Endothelial cell of umbilical vein (primary cell): Measurements from ENCODE around the gene MEF2A. TPM values are rescaled to one million over a fixed set of nuclear protein-coding genes. Genes with fewer than 3 reads are reported as not detected.

ENCODE experiments used
- BruUV-seq: library from RNA; stranded (reverse); fragments of 400-500 nt; replicated peaks from 2 replicates; lab custom pipeline; 2021; lab: Mats Ljungman, UMichigan
- CTCF ChIA-PET: fragments of 300-600, 350-600 bp; sonication (Branson Sonifier 250); formaldehyde crosslinking; loops from one replicate; lab custom pipeline; 2021; ENCODE audit warnings: antibody characterized with exemption, inconsistent platforms; lab: Charles Lee
- POLR2A ChIA-PET: fragments of 300-600, 350-600 bp; sonication (Branson Sonifier 250); formaldehyde crosslinking; loops from one replicate; lab custom pipeline; 2021; ENCODE audit warnings: antibody characterized with exemption, inconsistent platforms; lab: Charles Lee
- DNase-seq: peaks from one replicate; pipeline ENCODE4 v3.0.0-alpha.2; 2011; ENCODE audit warnings: low read depth, low spot score
- FAIRE-seq: peaks from 2 replicates; lab custom pipeline; 2011; peaks lifted over from hg19 to GRCh38; lab: Jason Lieb, UNC
- H2AFZ ChIP-seq: 2 replicates; pipeline ENCODE4 v1.6.0; 2012; ENCODE audit warnings: low read depth, low read length, control low read depth, inconsistent platforms
- H3K27ac ChIP-seq: 2 replicates; pipeline ENCODE4 v1.5.1; 2011; ENCODE audit warnings: low read depth, mild to moderate bottlenecking, control low read depth, low read length, moderate library complexity; ENCODE audit not compliant: insufficient read depth
- H3K27me3 ChIP-seq, 2 experiments: 2 replicates each; pipeline versions ENCODE4 v1.6.0 to v1.6.1; 2011; ENCODE audit warnings: low read length in 2 of 2, mixed read lengths in 1 of 2; ENCODE audit not compliant: control insufficient read depth in 2 of 2, insufficient read depth in 2 of 2
- H3K36me3 ChIP-seq, 2 experiments: 2 replicates in 1 of 2; 3 replicates in 1 of 2; pipeline ENCODE4 v1.5.1; 2011; ENCODE audit warnings: low read length in 2 of 2, mild to moderate bottlenecking in 1 of 2, moderate library complexity in 1 of 2; ENCODE audit not compliant: control insufficient read depth in 2 of 2, insufficient read depth in 2 of 2; ENCODE audit errors: extremely low read depth in 1 of 2
- H3K4me1 ChIP-seq: 3 replicates; pipeline ENCODE4 v1.5.1; 2011; ENCODE audit warnings: mild to moderate bottlenecking, low read length; ENCODE audit not compliant: control insufficient read depth, insufficient read depth; ENCODE audit errors: extremely low read depth
- H3K4me2 ChIP-seq: 2 replicates; pipeline ENCODE4 v1.6.1; 2011; ENCODE audit warnings: low read length, control low read depth, mixed read lengths; ENCODE audit not compliant: insufficient read depth
- H3K4me3 ChIP-seq, 3 experiments: fragments of 200-600 bp in 1 of 3; sonication (generic), shearing (Covaris generic) in 1 of 3; replicated peaks in 1 of 3; 2 replicates each; pipeline ENCODE4 v1.5.1; 2011 to 2016; ENCODE audit warnings: control low read depth in 3 of 3, low read length in 3 of 3, mild to moderate bottlenecking in 2 of 3, inconsistent platforms in 1 of 3, low read depth in 1 of 3, moderate library complexity in 1 of 3; ENCODE audit not compliant: insufficient read depth in 1 of 3
- H3K79me2 ChIP-seq: 2 replicates; pipeline ENCODE4 v1.6.0; 2012; ENCODE audit warnings: low read length, inconsistent platforms; ENCODE audit not compliant: control insufficient read depth, insufficient read depth
- H3K9ac ChIP-seq: replicated peaks from 2 replicates; pipeline ENCODE3; 2011; ENCODE audit warnings: low read length, control low read depth; ENCODE audit not compliant: insufficient read depth; ENCODE audit errors: extremely low read depth
- H3K9me1 ChIP-seq: replicated peaks from 3 replicates; pipeline ENCODE4 v1.6.0; 2011; ENCODE audit warnings: mild to moderate bottlenecking, low read length; ENCODE audit not compliant: control insufficient read depth, insufficient read depth; ENCODE audit errors: extremely low read depth
- H3K9me3 ChIP-seq: replicated peaks from 2 replicates; pipeline ENCODE4 v1.5.1; 2012; ENCODE audit warnings: low read length, inconsistent platforms; ENCODE audit not compliant: control insufficient read depth, insufficient read depth
- H4K20me1 ChIP-seq: replicated peaks from 2 replicates; pipeline ENCODE3; 2011; ENCODE audit warnings: mild to moderate bottlenecking, low read length; ENCODE audit not compliant: control insufficient read depth, insufficient read depth; ENCODE audit errors: extremely low read depth
- CTCF ChIP-seq, 2 donors: IDR thresholded peaks; 1 replicate in 1 of 2; 2 replicates in 1 of 2; pipeline ENCODE4 v1.5.1; 2011; ENCODE audit warnings: low read length in 2 of 2, mild to moderate bottlenecking in 2 of 2, moderate library complexity in 2 of 2, control low read depth in 1 of 2, inconsistent platforms in 1 of 2, low read depth in 1 of 2; ENCODE audit not compliant: insufficient read depth in 1 of 2; ENCODE audit errors: extremely low read depth in 1 of 2
- EZH2 ChIP-seq: IDR thresholded peaks from 2 replicates; pipeline ENCODE4 v1.6.1; 2012; ENCODE audit warnings: borderline replicate concordance, low read depth, mild to moderate bottlenecking, moderate library complexity, low read length, inconsistent platforms; ENCODE audit not compliant: severe bottlenecking
- FOS ChIP-seq: IDR thresholded peaks from 2 replicates; pipeline ENCODE4 v1.6.1; 2011; ENCODE audit warnings: mild to moderate bottlenecking, low read length, moderate library complexity, borderline replicate concordance; ENCODE audit not compliant: insufficient read depth
- GATA2 ChIP-seq: IDR thresholded peaks from 2 replicates; pipeline ENCODE4 v1.7.0; 2011; ENCODE audit warnings: low read depth, mild to moderate bottlenecking, moderate library complexity, mixed read lengths, low read length; ENCODE audit not compliant: insufficient read length, insufficient read depth
- JUN ChIP-seq: IDR thresholded peaks from 2 replicates; pipeline ENCODE4 v1.6.1; 2011; ENCODE audit warnings: borderline replicate concordance, low read depth; ENCODE audit not compliant: insufficient read length, insufficient read depth
- MAX ChIP-seq: IDR thresholded peaks from 2 replicates; pipeline ENCODE4 v1.6.1; 2011; ENCODE audit not compliant: insufficient read depth, insufficient read length
- MYC ChIP-seq: IDR thresholded peaks from one replicate; pipeline ENCODE4 v1.6.1; 2011; ENCODE audit warnings: mild to moderate bottlenecking, low read depth, low read length
- POLR2A ChIP-seq: IDR thresholded peaks from 2 replicates; pipeline ENCODE4 v1.6.1; 2012; ENCODE audit warnings: low read depth, mild to moderate bottlenecking, control low read depth, low read length
- POLR2AphosphoS5 ChIP-seq: IDR thresholded peaks from 2 replicates; pipeline ENCODE4 v1.6.1; 2012; ENCODE audit warnings: low read depth, mild to moderate bottlenecking, control low read depth, low read length, moderate library complexity; ENCODE audit not compliant: insufficient read depth
- dilution Hi-C: fragments of 300-500 bp; cut with MboI; formaldehyde crosslinking; loops from one replicate; pipeline ENCODE4 v1.15.0; 2019; ENCODE audit warnings: low sequenced_read_pairs; ENCODE audit not compliant: extremely low pct_ligation_motif_present
- intact Hi-C: fragments of 100-400 bp; cut with micrococcal nuclease; formaldehyde crosslinking; loops from one replicate; pipeline ENCODE4 v1.10.0; 2022
- polyA plus RNA-seq, 4 experiments: library from polyadenylated mRNA; depleted of rRNA in 3 of 4; stranded (reverse) in 3 of 4; unstranded in 1 of 4; fragments of >200 nt; gene quantifications; 2 replicates each; pipeline versions ENCODE4 v1.2.1 to v1.2.3, GENCODE V29; 2011 to 2012; ENCODE audit warnings: missing spikeins in 1 of 4
- total RNA-seq: library from RNA; stranded (reverse); gene quantifications from 2 replicates; pipeline ENCODE4 v1.2.3, GENCODE V29; 2021

MEF2A gene
- total and polyA plus RNA-seq, 2 donors (not counting 3 experiments of a cell fraction or from before 2014, with no cell fraction given): 38.0 to 45.3 TPM

- H3K9ac ChIP-seq: no peak overlapping the region
- CTCF ChIA-PET: interaction anchor here (0.9 to 2.0 kb wide), 5 partner anchors 10 to 319 kb away, joined by 3 to 8 read pairs (median 3); no protein-coding TSS in a partner anchor
- H3K9me1 ChIP-seq: no peaks in the 10 kb centered on the region
Observed at GRCh38 chr15:99590913-99591646, 25.3 kb downstream of the MEF2A start.

More at GRCh38 chr15:99590913-99591646, 25.3 kb downstream of the MEF2A start:
- H3K4me1 ChIP-seq: peaks cover 5% of the 10 kb centered on the region
- H3K9me3 ChIP-seq: no peaks in the 10 kb centered on the region
- TF ChIP-seq EZH2: no peak
- no peak for TF ChIP-seq POLR2AphosphoS5
- TF ChIP-seq FOS: no peak
- no peak for TF ChIP-seq JUN
- TF ChIP-seq GATA2: no peak
- TF ChIP-seq CTCF (IDR thresholded peaks at IDR 0.05; ENCODE audit: extremely low read depth in 1 of 2, insufficient read depth in 1 of 2, low read depth in 1 of 2, low read length in 2 of 2): no peak
- no peak for TF ChIP-seq POLR2A
- no peak for TF ChIP-seq MYC
- no peak for TF ChIP-seq MAX
- no peaks in the 10 kb centered on the region for H3K36me3 ChIP-seq
- intact Hi-C loops: no loop called here
- BruUV-seq: no TSS peak
- peaks cover 84% of the 10 kb centered on the region for H3K79me2 ChIP-seq
- no peaks in the 10 kb centered on the region for H3K27me3 ChIP-seq
- no peak for FAIRE-seq
- dilution Hi-C loops: no loop called here
- POLR2A ChIA-PET: no interaction called here
- H2AFZ ChIP-seq: no peak overlapping the region
- H3K4me2 ChIP-seq: no peak overlapping the region
- DNase-seq: no peak
- H4K20me1 ChIP-seq: peaks cover 12% of the 10 kb centered on the region
- no peak overlapping the region for H3K27ac ChIP-seq
- H3K4me3 ChIP-seq: no peak overlapping the region
